Measurements from ENCODE around the gene RNF115.
"Not testable (repeated sequence)": the region's sequence is repeated elsewhere in the genome, so short reads cannot be mapped to it uniquely, and the experiment has no call there.

RNF115 gene

DNA sequence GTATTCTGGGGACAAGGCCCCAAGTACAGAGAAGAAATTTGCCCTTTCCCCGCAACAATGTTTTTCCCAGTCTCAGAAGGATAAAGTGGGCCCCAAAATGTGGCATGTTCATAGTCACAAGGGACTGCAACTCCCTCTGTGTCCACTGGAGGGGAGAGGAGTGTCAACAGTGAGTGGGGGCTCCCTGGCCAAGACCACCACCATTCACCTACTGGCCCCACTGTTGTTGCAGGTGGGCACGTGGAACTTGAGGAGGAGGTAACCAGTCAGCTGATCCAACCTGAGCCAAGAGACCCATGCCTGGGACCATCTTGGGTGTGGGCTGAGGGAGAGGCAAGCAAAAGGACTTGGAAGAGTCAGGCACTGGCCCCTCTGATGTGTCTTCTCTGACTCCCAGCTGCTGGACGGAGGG lies 22.3 kb upstream of the RNF115 start:
- in situ Hi-C loops (cut with MboI; ENCODE audit: low sequenced_read_pairs, unreplicated experiment) = no loop called here
- TF ChIP-seq, protein P1, sequence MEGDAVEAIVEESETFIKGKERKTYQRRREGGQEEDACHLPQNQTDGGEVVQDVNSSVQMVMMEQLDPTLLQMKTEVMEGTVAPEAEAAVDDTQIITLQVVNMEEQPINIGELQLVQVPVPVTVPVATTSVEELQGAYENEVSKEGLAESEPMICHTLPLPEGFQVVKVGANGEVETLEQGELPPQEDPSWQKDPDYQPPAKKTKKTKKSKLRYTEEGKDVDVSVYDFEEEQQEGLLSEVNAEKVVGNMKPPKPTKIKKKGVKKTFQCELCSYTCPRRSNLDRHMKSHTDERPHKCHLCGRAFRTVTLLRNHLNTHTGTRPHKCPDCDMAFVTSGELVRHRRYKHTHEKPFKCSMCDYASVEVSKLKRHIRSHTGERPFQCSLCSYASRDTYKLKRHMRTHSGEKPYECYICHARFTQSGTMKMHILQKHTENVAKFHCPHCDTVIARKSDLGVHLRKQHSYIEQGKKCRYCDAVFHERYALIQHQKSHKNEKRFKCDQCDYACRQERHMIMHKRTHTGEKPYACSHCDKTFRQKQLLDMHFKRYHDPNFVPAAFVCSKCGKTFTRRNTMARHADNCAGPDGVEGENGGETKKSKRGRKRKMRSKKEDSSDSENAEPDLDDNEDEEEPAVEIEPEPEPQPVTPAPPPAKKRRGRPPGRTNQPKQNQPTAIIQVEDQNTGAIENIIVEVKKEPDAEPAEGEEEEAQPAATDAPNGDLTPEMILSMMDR (IDR thresholded peaks at IDR 0.05; ENCODE audit: borderline replicate concordance, control extremely low read depth, extremely low read depth, insufficient read depth, missing control alignments) = peak; percentile 37

GRCh38 chr1:145845514-145846161 lies 21.7 kb upstream of the RNF115 start, which contains the start of gene NUDT17:
Gene NUDT17, plus strand, starts transcription at chr1:145845630. Its CDS starts 11 bp downstream, at chr1:145845641.
- TF ChIP-seq, protein P1 (IDR thresholded peaks at IDR 0.05; ENCODE audit: borderline replicate concordance, control extremely low read depth, extremely low read depth, insufficient read depth, missing control alignments) = peak; percentile 90
- in situ Hi-C loops (cut with MboI; ENCODE audit: low sequenced_read_pairs, unreplicated experiment) = no loop called here
- peak; percentile 89 for DNase-seq (ENCODE audit: low spot score)

More for the DNA sequence above, 22.3 kb upstream of the RNF115 start:
- DNase-seq (ENCODE audit: low spot score) = peak; percentile 75

GRCh38 chr1:145845144-145845513 lies 21.2 kb upstream of the RNF115 start:
- in situ Hi-C loops (cut with MboI; ENCODE audit: low sequenced_read_pairs, unreplicated experiment) = no loop called here
- TF ChIP-seq, protein P1 (IDR thresholded peaks at IDR 0.05; ENCODE audit: borderline replicate concordance, control extremely low read depth, extremely low read depth, insufficient read depth, missing control alignments) = no peak
- peak; percentile 72 for DNase-seq (ENCODE audit: low spot score)

- in situ Hi-C loops (cut with MboI; ENCODE audit: low sequenced_read_pairs, unreplicated experiment) = no loop called here
- TF ChIP-seq, protein P1 (IDR thresholded peaks at IDR 0.05; ENCODE audit: borderline replicate concordance, control extremely low read depth, extremely low read depth, insufficient read depth, missing control alignments) = no peak
- DNase-seq (ENCODE audit: low spot score) = no peak
Measured at GRCh38 chr1:145843031-145843430, 19.1 kb upstream of the RNF115 start.

GRCh38 chr1:145837656-145838055 lies 13.8 kb upstream of the RNF115 start:
- TF ChIP-seq, protein P1 (IDR thresholded peaks at IDR 0.05; ENCODE audit: borderline replicate concordance, control extremely low read depth, extremely low read depth, insufficient read depth, missing control alignments) = no peak
- in situ Hi-C loops (cut with MboI; ENCODE audit: low sequenced_read_pairs, unreplicated experiment) = loop anchor here (10.0 kb wide), 1 partner anchor 157 kb away; the partner anchor contains the start of gene TXNIP
- no peak for DNase-seq (ENCODE audit: low spot score)

DNA sequence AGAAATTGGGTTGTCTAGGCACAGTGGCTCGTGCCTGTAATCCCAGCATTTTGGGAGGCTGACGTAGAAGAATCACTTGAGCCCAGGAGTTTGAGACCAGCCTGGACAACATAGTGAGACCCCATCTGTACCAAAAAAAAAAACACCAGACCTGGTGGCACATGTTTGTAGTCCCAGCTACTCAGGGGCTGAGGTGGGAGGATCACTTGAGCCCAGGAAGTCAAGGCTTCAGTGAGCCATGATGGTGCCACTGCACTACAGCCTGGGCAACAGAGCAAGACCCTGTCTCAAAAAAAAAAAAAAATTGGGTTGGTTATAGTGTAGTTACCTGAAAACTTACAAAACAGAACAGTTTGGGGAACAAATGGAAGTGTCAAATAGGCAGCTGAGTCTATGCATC lies 6.9 kb upstream of the RNF115 start:
- DNase-seq (ENCODE audit: low spot score) = not testable (repeated sequence)
- in situ Hi-C loops (cut with MboI; ENCODE audit: low sequenced_read_pairs, unreplicated experiment) = loop anchor here (10.0 kb wide), 1 partner anchor 164 kb away; the partner anchor contains the start of gene TXNIP

DNA sequence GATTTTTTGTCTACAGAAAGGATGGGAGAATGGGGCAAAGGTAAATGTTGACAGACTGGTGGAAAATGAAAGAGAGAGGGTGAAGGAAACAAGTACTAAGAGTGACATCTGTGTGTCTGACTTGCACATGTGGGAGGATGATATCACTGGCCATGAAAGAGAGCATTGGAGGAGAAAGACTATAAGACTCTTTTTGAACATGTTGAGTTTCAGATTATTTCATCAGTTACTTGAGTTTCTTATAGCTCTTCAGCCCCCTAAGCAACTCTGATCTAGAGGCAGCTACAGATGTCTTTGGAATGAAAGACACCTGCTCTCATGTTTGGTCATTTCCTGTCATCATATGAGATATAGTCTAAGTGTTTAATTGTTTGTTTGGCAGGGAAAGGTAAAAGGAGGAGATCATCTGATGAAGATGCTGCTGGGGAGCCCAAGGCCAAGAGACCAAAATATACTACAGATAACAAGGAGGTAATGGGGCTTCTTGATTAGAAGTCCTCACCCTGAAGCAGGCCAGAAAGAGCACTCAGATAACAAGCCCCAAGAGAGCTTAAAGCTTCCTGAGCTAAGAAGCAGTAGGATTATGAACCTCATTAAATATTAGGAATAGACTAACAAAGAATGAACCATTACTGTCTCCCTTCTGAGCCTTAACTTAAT lies 4.6 kb upstream of the RNF115 start:
- DNase-seq (ENCODE audit: low spot score) = peak; percentile 63
- in situ Hi-C loops (cut with MboI; ENCODE audit: low sequenced_read_pairs, unreplicated experiment) = loop anchor here (5.0 kb wide), 1 partner anchor 51 kb away; no protein-coding TSS in a partner anchor
- TF ChIP-seq, protein P1 (IDR thresholded peaks at IDR 0.05; ENCODE audit: borderline replicate concordance, control extremely low read depth, extremely low read depth, insufficient read depth, missing control alignments) = no peak

Data from GM13976 (cell line).